ENCODE data around the gene GRSF1. TPM values are rescaled to one million over a fixed set of nuclear protein-coding genes. Genes with fewer than 3 reads are reported as not detected.

The GRSF1 gene
- polyA plus RNA-seq, 3 donors = 29.1 to 95.9 (median 93.6) TPM

- Mint-ChIP-seq H3K4me3 (no peak overlapping the region), H3K36me3 (peaks cover 0 to 2% of the 10 kb centered on the region in 2 donors), H3K9me3 (no peaks in the 10 kb centered on the region), H3K4me1 (peaks cover 12% of the 10 kb centered on the region), H3K27me3 (ENCODE audit: low read depth in 3 of 3) (peaks cover 0 to 3% (median 0%) of the 10 kb centered on the region in 3 donors), H3K27ac (peak overlapping the region in 1 of 7 donors; percentile 81)
- H3K9me3 ChIP-seq (replicated peaks in 1 of 2; ENCODE audit: control insufficient read depth in 1 of 2, insufficient read depth in 1 of 2, low read length in 2 of 2) = no peaks in the 10 kb centered on the region
- no peak for DNase-seq
- no peak overlapping the region for H3K27ac ChIP-seq (ENCODE audit: low read depth in 1 of 2, low read length in 2 of 2)
- TF ChIP-seq CTCF (IDR thresholded peaks at IDR 0.05) = no peak
- H3K4me2 ChIP-seq (replicated peaks; ENCODE audit: extremely low read depth, low read length, poor library complexity, severe bottlenecking) = no peak overlapping the region
- intact Hi-C loops (cut with micrococcal nuclease) = loop anchor here in 1 of 2 donors (10.0 kb wide), 2 partner anchors 51 to 159 kb away; partner anchors contain the start of gene UTP3
- H3K9ac ChIP-seq (ENCODE audit: insufficient read depth, low read length, poor library complexity, severe bottlenecking) = no peak overlapping the region
- no peak overlapping the region for H3K4me3 ChIP-seq (replicated peaks in 1 of 3; ENCODE audit: low read depth in 2 of 3, low read length in 3 of 3)
- no peaks in the 10 kb centered on the region for H3K27me3 ChIP-seq (ENCODE audit: control insufficient read depth in 2 of 2, insufficient read depth in 2 of 2, low read length in 2 of 2)
- WGBS (ENCODE audit: insufficient coverage) = 93% methylated on average over 7 of the region's 9 CpGs
- no peaks in the 10 kb centered on the region for H3K36me3 ChIP-seq (replicated peaks in 1 of 2; ENCODE audit: control insufficient read depth in 1 of 2, insufficient read depth in 2 of 2, low read length in 2 of 2)
- H2AFZ ChIP-seq (ENCODE audit: insufficient read depth, low read depth, low read length, poor library complexity, severe bottlenecking) = no peak overlapping the region
- no peaks in the 10 kb centered on the region for H4K20me1 ChIP-seq (ENCODE audit: insufficient read depth, low read length)
- H3K79me2 ChIP-seq (ENCODE audit: insufficient read depth, low read length) = peaks cover 1% of the 10 kb centered on the region
- H3K4me1 ChIP-seq (ENCODE audit: control insufficient read depth in 1 of 2, insufficient read depth in 2 of 2, low read length in 2 of 2) = peaks cover 16 to 18% of the 10 kb centered on the region in 2 donors
Observed at GRCh38 chr4:70844180-70844579, 4.5 kb upstream of the GRSF1 start.

GRCh38 chr4:70842761-70843435 is 3.2 kb upstream of the GRSF1 start:
- Histone ChIP-seq H3K9me3 (replicated peaks in 1 of 2; ENCODE audit: control insufficient read depth in 1 of 2, insufficient read depth in 1 of 2, low read length in 2 of 2) (no peaks in the 10 kb centered on the region), H3K27me3 (ENCODE audit: control insufficient read depth in 2 of 2, insufficient read depth in 2 of 2, low read length in 2 of 2) (no peaks in the 10 kb centered on the region), H4K20me1 (ENCODE audit: insufficient read depth, low read length) (peaks cover 11% of the 10 kb centered on the region), H3K4me2 (replicated peaks; ENCODE audit: extremely low read depth, low read length, poor library complexity, severe bottlenecking) (no peak overlapping the region), H3K9ac (ENCODE audit: insufficient read depth, low read length, poor library complexity, severe bottlenecking) (no peak overlapping the region), H3K27ac (ENCODE audit: low read depth in 1 of 2, low read length in 2 of 2) (no peak overlapping the region), H3K4me1 (ENCODE audit: control insufficient read depth in 1 of 2, insufficient read depth in 2 of 2, low read length in 2 of 2) (peaks cover 19 to 22% of the 10 kb centered on the region in 2 donors), H2AFZ (ENCODE audit: insufficient read depth, low read depth, low read length, poor library complexity, severe bottlenecking) (no peak overlapping the region), H3K4me3 (replicated peaks in 1 of 3; ENCODE audit: low read depth in 2 of 3, low read length in 3 of 3) (no peak overlapping the region), H3K79me2 (ENCODE audit: insufficient read depth, low read length) (peaks cover 14% of the 10 kb centered on the region), H3K36me3 (replicated peaks in 1 of 2; ENCODE audit: control insufficient read depth in 1 of 2, insufficient read depth in 2 of 2, low read length in 2 of 2) (no peaks in the 10 kb centered on the region)
- intact Hi-C loops (cut with micrococcal nuclease) = loop anchor here in 1 of 2 donors (10.0 kb wide), 2 partner anchors 52 to 158 kb away; partner anchors contain the start of gene UTP3
- Mint-ChIP-seq H3K4me3 (no peak overlapping the region), H3K4me1 (peaks cover 18% of the 10 kb centered on the region), H3K9me3 (no peaks in the 10 kb centered on the region), H3K27ac (no peak overlapping the region), H3K27me3 (ENCODE audit: low read depth in 3 of 3) (peaks cover 0 to 3% (median 0%) of the 10 kb centered on the region in 3 donors), H3K36me3 (peaks cover 0 to 2% of the 10 kb centered on the region in 2 donors)
- TF ChIP-seq CTCF (IDR thresholded peaks at IDR 0.05) = no peak
- WGBS (ENCODE audit: insufficient coverage) = 91% methylated on average over 5 of the region's 6 CpGs
- DNase-seq = peak in 1 of 3 donors; percentile 15

Measured in CD14-positive monocyte (primary cell).